GM12872 (cell line): Measurements from ENCODE around the gene THOC2.

Experiments
- TF ChIP-seq, protein P1 (sequence below): IDR thresholded peaks from 3 replicates; pipeline ENCODE4 v1.5.1; 2011; ENCODE audit warnings: low read depth, mild to moderate bottlenecking, low read length, moderate library complexity; ENCODE audit not compliant: insufficient read depth

The THOC2 gene

DNA sequence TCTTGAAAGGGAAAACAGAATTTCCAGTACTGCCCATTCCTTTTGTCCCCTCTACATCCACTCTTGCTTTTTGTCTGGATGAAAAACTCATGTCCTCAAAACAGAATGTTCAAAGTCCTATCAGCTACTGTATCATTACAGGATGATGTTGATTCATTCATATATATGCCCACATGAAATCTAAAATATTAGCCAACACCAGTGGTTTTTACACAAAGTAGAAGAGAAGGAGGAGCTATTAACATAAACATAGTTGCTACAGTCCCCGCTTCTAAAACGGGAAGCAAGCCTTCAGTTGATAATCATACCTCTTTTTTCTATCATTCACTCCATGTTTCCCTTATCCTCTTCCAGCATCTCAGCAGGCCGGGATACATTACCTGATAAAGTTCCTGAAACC, 7.7 kb upstream of the THOC2 start:
- TF ChIP-seq, protein P1, sequence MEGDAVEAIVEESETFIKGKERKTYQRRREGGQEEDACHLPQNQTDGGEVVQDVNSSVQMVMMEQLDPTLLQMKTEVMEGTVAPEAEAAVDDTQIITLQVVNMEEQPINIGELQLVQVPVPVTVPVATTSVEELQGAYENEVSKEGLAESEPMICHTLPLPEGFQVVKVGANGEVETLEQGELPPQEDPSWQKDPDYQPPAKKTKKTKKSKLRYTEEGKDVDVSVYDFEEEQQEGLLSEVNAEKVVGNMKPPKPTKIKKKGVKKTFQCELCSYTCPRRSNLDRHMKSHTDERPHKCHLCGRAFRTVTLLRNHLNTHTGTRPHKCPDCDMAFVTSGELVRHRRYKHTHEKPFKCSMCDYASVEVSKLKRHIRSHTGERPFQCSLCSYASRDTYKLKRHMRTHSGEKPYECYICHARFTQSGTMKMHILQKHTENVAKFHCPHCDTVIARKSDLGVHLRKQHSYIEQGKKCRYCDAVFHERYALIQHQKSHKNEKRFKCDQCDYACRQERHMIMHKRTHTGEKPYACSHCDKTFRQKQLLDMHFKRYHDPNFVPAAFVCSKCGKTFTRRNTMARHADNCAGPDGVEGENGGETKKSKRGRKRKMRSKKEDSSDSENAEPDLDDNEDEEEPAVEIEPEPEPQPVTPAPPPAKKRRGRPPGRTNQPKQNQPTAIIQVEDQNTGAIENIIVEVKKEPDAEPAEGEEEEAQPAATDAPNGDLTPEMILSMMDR, result no peak

DNA sequence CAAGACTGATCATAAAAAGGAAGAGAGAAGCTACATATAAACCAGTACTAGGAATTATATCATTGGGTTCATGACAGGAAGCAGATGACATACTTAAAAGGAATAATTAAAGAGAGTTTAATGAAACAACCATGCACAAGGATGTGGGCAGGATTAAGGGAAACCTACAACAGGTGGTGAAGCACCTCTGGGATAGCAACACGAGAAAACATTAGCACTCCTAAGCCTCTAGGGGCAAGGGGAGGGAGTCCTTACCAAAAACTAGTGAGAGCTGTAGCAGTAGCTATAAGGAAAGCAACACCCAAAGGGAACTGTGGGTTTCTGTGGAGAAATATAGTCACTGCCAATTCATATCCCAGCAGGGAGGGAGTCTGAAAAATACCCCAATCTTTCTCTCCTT, 7.2 kb upstream of the THOC2 start:
- TF ChIP-seq, protein P1, result peak; percentile 32; the same call in 1 of the 3 replicates

DNA sequence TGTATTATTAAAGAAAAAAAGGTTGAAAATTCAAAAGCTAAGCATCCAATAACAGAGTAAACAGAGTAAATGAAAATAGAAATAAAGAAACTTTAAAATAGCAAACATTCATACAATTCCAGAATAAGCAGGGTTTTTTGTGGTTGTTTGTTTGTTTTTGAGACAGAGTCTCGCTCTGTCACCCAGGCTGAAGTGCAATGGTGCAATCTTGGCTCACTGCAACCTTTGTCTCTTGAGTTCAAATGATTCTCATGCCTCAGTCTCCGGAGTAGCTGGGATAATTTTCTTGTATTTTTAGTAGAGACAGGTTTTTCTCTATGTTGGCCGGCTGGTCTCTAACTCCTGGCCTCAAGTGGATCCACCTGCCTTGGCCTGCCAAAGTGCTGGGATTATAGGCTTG, 6.6 kb upstream of the THOC2 start:
- TF ChIP-seq, protein P1, result no peak

DNA sequence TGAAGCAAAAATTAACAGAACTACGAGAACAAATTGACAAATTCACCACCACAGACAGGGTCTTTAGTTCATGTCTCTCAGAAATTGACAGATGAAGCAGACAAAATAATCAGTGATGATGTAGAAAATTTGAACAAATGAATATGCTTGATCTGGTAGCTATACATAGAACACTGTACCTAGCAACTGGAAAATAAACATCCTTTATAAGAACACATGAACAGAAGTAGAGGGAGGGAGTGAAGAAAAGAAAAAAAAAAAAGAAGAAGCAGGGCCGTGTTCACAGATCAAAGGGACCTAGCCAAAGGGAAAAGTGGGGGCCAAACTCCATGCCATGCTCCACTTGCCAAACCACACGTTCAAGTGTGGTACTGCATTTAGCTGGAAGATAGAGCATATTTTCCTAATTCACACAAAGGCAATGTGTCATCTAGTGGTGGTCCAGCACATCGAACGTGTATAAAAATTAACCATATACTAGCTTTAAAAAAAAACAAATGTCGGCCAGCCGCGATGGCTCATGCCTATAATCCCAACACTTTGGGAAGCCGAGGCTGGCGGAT, 5.6 kb upstream of the THOC2 start:
- TF ChIP-seq, protein P1, result no peak

DNA sequence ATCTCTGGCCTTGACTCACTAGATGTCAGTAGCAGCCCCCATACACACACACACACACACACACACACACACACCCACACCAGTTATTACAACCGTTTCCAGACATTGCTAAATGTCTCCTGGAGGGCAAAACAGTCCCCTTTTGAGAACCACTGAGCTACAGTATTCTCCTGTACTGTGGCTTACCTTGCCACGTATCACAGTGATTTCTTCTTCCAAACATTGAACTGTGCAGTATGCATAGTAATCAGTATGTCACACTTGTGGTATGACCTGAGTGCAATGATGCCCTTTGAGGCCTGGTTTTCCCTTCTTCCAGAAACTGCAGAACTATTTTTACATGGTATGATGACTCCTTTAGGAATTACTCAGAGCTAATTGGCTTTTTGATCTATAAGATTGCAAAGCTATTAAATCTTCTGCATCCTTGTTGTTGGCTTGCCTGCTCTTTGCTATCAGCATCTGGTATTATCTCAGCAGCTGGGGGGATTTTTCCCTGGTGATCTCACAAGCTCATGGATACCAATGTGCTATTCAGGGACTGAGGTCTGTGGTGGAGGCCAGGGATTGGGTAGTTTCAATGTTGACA, 3.6 kb upstream of the THOC2 start:
- TF ChIP-seq, protein P1, result no peak

DNA sequence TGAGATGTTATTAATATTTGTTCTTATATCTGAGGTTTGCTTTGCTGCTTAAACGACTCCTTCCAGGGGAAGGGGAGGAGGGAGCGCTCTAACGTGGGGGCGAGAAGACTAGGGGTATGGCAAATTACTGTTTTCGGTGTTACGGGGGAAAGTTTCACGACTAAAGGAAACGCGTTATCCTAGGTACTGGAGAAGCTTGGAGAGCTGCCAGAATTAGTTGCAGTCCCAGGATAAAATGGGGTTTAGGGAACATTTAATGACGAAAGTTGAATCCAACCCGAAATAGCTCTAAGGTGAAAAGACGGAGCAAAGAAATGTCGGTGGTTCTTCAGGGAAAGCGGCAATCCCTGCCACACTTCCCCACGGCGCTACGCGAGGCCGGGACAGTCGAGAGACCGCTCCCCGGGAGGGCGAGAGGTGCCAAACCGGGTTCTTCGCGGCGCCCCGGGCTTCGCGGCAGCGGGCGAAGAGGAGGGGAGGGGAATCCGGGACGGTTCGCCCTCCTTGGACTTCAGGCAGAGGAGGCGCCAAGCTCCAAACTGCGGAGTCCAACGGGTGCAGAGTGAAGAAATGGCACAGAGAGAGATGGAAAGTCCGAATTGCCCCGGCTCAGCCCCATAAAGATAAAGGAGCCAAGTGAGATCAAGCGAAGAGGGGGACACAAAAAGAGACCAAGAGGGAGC, 724 bp downstream of the THOC2 start:
- TF ChIP-seq, protein P1, result no peak

DNA sequence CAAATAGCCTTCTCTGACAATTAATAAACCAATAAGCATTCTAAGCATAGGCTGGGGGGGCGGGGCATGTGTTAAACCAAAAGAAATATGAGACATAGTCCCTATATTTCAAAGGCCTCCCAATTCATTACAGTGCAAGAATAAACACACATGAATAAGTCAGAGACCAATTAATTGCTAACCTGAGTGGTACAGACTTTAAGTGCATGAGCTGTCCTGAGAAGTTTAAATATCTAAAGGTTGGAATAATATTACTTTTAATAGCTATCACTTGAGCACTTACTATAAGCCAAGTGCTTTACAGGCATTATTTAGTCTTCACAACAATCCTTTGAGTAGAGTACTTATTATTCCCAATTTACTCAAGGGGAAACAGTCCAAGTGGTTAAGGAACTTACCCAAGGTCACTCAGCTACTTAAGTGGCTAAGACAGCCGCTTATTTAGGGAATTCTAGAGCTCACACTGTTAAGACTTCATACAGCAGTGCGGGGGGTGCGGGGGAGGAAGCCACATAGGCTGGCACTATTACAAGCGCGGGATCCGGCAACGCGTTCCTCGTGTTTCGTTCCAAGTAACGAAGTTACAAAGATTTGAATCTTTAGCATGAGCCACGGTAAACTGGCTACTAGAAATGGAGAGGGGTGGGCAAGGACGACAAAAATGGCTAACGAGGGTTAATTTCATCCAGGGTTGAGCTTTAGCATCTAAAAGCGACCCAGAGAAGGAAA, 1.4 kb downstream of the THOC2 start:
- TF ChIP-seq, protein P1, result no peak
